BLaER1 treated with 17β-estradiol and CSF1 and Interleukin-3, amounts not matched to agents 10 nM and 100 nM (cell line): Measurements from ENCODE around the gene TNFAIP8L1.
A peak's percentile ranks its signal among the peaks of the same experiment; 100 is the strongest.

Experiments
- H3K27ac ChIP-seq, 11 experiments: shearing (Covaris generic); formaldehyde crosslinking; 2 replicates each; pipeline ENCODE4 v1.8.1; 2022
- H3K27me3 ChIP-seq, 11 experiments: shearing (Covaris generic); formaldehyde crosslinking; 2 replicates each; pipeline ENCODE4 v1.8.1; 2022
- H3K36me3 ChIP-seq, 11 experiments: shearing (Covaris generic); formaldehyde crosslinking; 2 replicates each; pipeline ENCODE4 v1.8.1; 2022
- H3K4me1 ChIP-seq, 10 experiments: shearing (Covaris generic); formaldehyde crosslinking; 2 replicates each; pipeline ENCODE4 v1.8.1; 2022
- H3K4me2 ChIP-seq, 11 experiments: shearing (Covaris generic); formaldehyde crosslinking; 2 replicates each; pipeline ENCODE4 v1.8.1; 2022
- H3K4me3 ChIP-seq, 10 experiments: shearing (Covaris generic); formaldehyde crosslinking; 2 replicates each; pipeline ENCODE4 v1.8.1; 2022
- H3K9ac ChIP-seq, 11 experiments: shearing (Covaris generic); formaldehyde crosslinking; 2 replicates each; pipeline ENCODE4 v1.8.1; 2022
- H3K9me3 ChIP-seq, 11 experiments: shearing (Covaris generic); formaldehyde crosslinking; replicated peaks in 1 of 11; 2 replicates each; pipeline ENCODE4 v1.8.1; 2022
- H4K20me1 ChIP-seq, 11 experiments: shearing (Covaris generic); formaldehyde crosslinking; 2 replicates each; pipeline ENCODE4 v1.8.1; 2022
- Cebpa-rat ChIP-seq, 11 experiments: shearing (Covaris generic); IDR thresholded peaks; 2 replicates each; pipeline ENCODE4 v1.8.1; 2022

TNFAIP8L1 gene

GRCh38 chr19:4660993-4661392 lies 21.7 kb downstream of the TNFAIP8L1 start:
- H3K9ac ChIP-seq: peak overlapping the region in 6 of 11 experiments; percentile 7 to 56 (median 32); a peak in 3 of 22 replicates

GRCh38 chr19:4662020-4662695 lies 22.8 kb downstream of the TNFAIP8L1 start:
- H3K27me3 ChIP-seq: no peaks in the 10 kb centered on the region
- no peak for TF ChIP-seq Cebpa-rat (IDR thresholded peaks at IDR 0.05)
- no peak overlapping the region for H3K4me3 ChIP-seq
- H3K9me3 ChIP-seq: no peaks in the 10 kb centered on the region
- no peak overlapping the region for H3K4me2 ChIP-seq
- peaks cover 8 to 49% (median 23%) of the 10 kb centered on the region in 10 experiments; a peak in 17 of 20 replicates for H3K4me1 ChIP-seq
- peaks cover 84 to 93% (median 91%) of the 10 kb centered on the region in 11 experiments for H3K36me3 ChIP-seq
- peak overlapping the region in 1 of 11 experiments; percentile 7; a peak in 1 of 22 replicates for H3K27ac ChIP-seq
- peaks cover 28 to 93% (median 78%) of the 10 kb centered on the region in 11 experiments; a peak in 21 of 22 replicates for H4K20me1 ChIP-seq
- H3K9ac ChIP-seq: peak overlapping the region in 7 of 11 experiments; percentile 4 to 56 (median 23); a peak in 5 of 22 replicates

More at GRCh38 chr19:4660993-4661392, 21.7 kb downstream of the TNFAIP8L1 start:
- TF ChIP-seq Cebpa-rat (IDR thresholded peaks at IDR 0.05): no peak
- peak overlapping the region in 2 of 11 experiments; percentile 8 to 10; a peak in 1 of 22 replicates for H3K4me2 ChIP-seq
- H3K4me3 ChIP-seq: no peak overlapping the region
- peaks cover 86 to 93% (median 91%) of the 10 kb centered on the region in 11 experiments for H3K36me3 ChIP-seq
- H4K20me1 ChIP-seq: peaks cover 33 to 96% (median 84%) of the 10 kb centered on the region in 11 experiments; a peak in 21 of 22 replicates
- H3K9me3 ChIP-seq: no peaks in the 10 kb centered on the region
- peaks cover 0 to 38% (median 18%) of the 10 kb centered on the region in 10 experiments; a peak in 12 of 20 replicates for H3K4me1 ChIP-seq
- H3K27ac ChIP-seq: peak overlapping the region in 2 of 11 experiments; percentile 2 to 7; a peak in 2 of 22 replicates
- H3K27me3 ChIP-seq: no peaks in the 10 kb centered on the region

- Histone ChIP-seq H4K20me1 (peaks cover 28 to 93% (median 71%) of the 10 kb centered on the region in 11 experiments; a peak in 21 of 22 replicates), H3K4me1 (peaks cover 4 to 56% (median 26%) of the 10 kb centered on the region in 10 experiments; a peak in 17 of 20 replicates), H3K36me3 (peaks cover 82 to 93% (median 91%) of the 10 kb centered on the region in 11 experiments), H3K9me3 (no peaks in the 10 kb centered on the region), H3K4me3 (no peak overlapping the region), H3K27ac (no peak overlapping the region), H3K9ac (peak overlapping the region in 2 of 11 experiments; percentile 14 to 56; a peak in 2 of 22 replicates), H3K27me3 (no peaks in the 10 kb centered on the region), H3K4me2 (no peak overlapping the region)
- no peak for TF ChIP-seq Cebpa-rat (IDR thresholded peaks at IDR 0.05)
Measured at GRCh38 chr19:4662812-4663211, 23.5 kb downstream of the TNFAIP8L1 start.

GRCh38 chr19:4664642-4665041 lies 25.3 kb downstream of the TNFAIP8L1 start:
- Histone ChIP-seq H3K27me3 (no peaks in the 10 kb centered on the region), H3K4me2 (peak overlapping the region in 2 of 11 experiments; percentile 7 to 15; a peak in 2 of 22 replicates), H3K9me3 (no peaks in the 10 kb centered on the region), H3K4me1 (peaks cover 15 to 73% (median 39%) of the 10 kb centered on the region in 10 experiments), H4K20me1 (peaks cover 23 to 87% (median 63%) of the 10 kb centered on the region in 11 experiments; a peak in 21 of 22 replicates), H3K9ac (no peak overlapping the region; a peak in 1 of 22 replicates), H3K4me3 (no peak overlapping the region), H3K36me3 (peaks cover 71 to 90% (median 86%) of the 10 kb centered on the region in 11 experiments), H3K27ac (no peak overlapping the region; a peak in 1 of 22 replicates)
- no peak for TF ChIP-seq Cebpa-rat (IDR thresholded peaks at IDR 0.05)

GRCh38 chr19:4669723-4670480 lies 30.6 kb downstream of the TNFAIP8L1 start, which contains the start of gene MYDGF:
Gene MYDGF (minus strand): TSS chr19:4670342. CDS start chr19:4670334, 8 bp downstream.
- peaks cover 12 to 52% (median 36%) of the 10 kb centered on the region in 10 experiments for H3K4me1 ChIP-seq
- peaks cover 34 to 52% (median 45%) of the 10 kb centered on the region in 11 experiments for H3K36me3 ChIP-seq
- no peaks in the 10 kb centered on the region for H3K27me3 ChIP-seq
- no peaks in the 10 kb centered on the region for H3K9me3 ChIP-seq
- H3K4me2 ChIP-seq: peak within 1 kb of the TSS; percentile 81 to 99 (median 96)
- peak within 1 kb of the TSS; percentile 77 to 97 (median 90) for H3K4me3 ChIP-seq
- H3K27ac ChIP-seq: peak within 1 kb of the TSS; percentile 77 to 93 (median 87); a peak in 21 of 22 replicates
- H4K20me1 ChIP-seq: peaks cover 0 to 42% (median 19%) of the 10 kb centered on the region in 11 experiments; a peak in 18 of 22 replicates
- H3K9ac ChIP-seq: peak within 1 kb of the TSS; percentile 88 to 94 (median 91)
- TF ChIP-seq Cebpa-rat (IDR thresholded peaks at IDR 0.05): no peak; a peak in 1 of 22 replicates

GRCh38 chr19:4671185-4671851 lies 32.0 kb downstream of the TNFAIP8L1 start:
- peaks cover 27 to 52% (median 41%) of the 10 kb centered on the region in 11 experiments for H3K36me3 ChIP-seq
- no peak for TF ChIP-seq Cebpa-rat (IDR thresholded peaks at IDR 0.05)
- H3K4me1 ChIP-seq: peaks cover 12 to 39% (median 30%) of the 10 kb centered on the region in 10 experiments
- H3K27ac ChIP-seq: no peak overlapping the region
- H3K4me3 ChIP-seq: no peak overlapping the region
- no peak overlapping the region for H3K9ac ChIP-seq
- peak overlapping the region in 1 of 11 experiments; percentile 16; a peak in 1 of 22 replicates for H3K4me2 ChIP-seq
- H4K20me1 ChIP-seq: peaks cover 0 to 28% (median 7%) of the 10 kb centered on the region in 11 experiments; a peak in 11 of 22 replicates
- no peaks in the 10 kb centered on the region for H3K27me3 ChIP-seq
- H3K9me3 ChIP-seq: no peaks in the 10 kb centered on the region

- Histone ChIP-seq H3K4me3 (no peak overlapping the region), H3K9ac (no peak overlapping the region), H4K20me1 (peaks cover 0 to 29% (median 9%) of the 10 kb centered on the region in 11 experiments; a peak in 15 of 22 replicates), H3K27me3 (no peaks in the 10 kb centered on the region), H3K4me2 (no peak overlapping the region), H3K27ac (no peak overlapping the region), H3K4me1 (peaks cover 11 to 22% (median 15%) of the 10 kb centered on the region in 10 experiments), H3K9me3 (no peaks in the 10 kb centered on the region), H3K36me3 (peaks cover 31 to 52% (median 40%) of the 10 kb centered on the region in 11 experiments)
- no peak for TF ChIP-seq Cebpa-rat (IDR thresholded peaks at IDR 0.05)
Measured at GRCh38 chr19:4673216-4673615, 33.9 kb downstream of the TNFAIP8L1 start.

GRCh38 chr19:4673726-4674125 lies 34.4 kb downstream of the TNFAIP8L1 start:
- no peak for TF ChIP-seq Cebpa-rat (IDR thresholded peaks at IDR 0.05)
- Histone ChIP-seq H3K27ac (no peak overlapping the region), H3K9me3 (no peaks in the 10 kb centered on the region), H3K4me3 (no peak overlapping the region), H3K36me3 (peaks cover 31 to 52% (median 40%) of the 10 kb centered on the region in 11 experiments), H3K27me3 (no peaks in the 10 kb centered on the region), H3K9ac (no peak overlapping the region), H4K20me1 (peaks cover 0 to 34% (median 8%) of the 10 kb centered on the region in 11 experiments; a peak in 15 of 22 replicates), H3K4me2 (no peak overlapping the region), H3K4me1 (peaks cover 7 to 17% (median 12%) of the 10 kb centered on the region in 10 experiments)
